Spleen (tissue), 7 donors: ENCODE results near the gene LEUTX.

Experiments
- CTCF ChIP-seq, 11 experiments: fragments of 200-600 bp in 7 of 11; fragments of 450-650 bp in 4 of 11; sonication (generic) in 4 of 11; IDR thresholded peaks in 8 of 11; conservative IDR thresholded peaks in 3 of 11; 1 replicate in 7 of 11; 2 replicates in 4 of 11; pipeline versions ENCODE4 v1.4.0 to v1.8.0; 2016 to 2021; ENCODE audit warnings: antibody characterized with exemption in 11 of 11, inconsistent platforms in 4 of 11, mild to moderate bottlenecking in 1 of 11
- POLR2A ChIP-seq, 3 donors: fragments of 450-650 bp; IDR thresholded peaks; one replicate each; pipeline ENCODE4 v1.5.1; 2017; ENCODE audit warnings: antibody characterized with exemption in 3 of 3, mild to moderate bottlenecking in 1 of 3
- POLR2AphosphoS5 ChIP-seq, 3 donors: sonication (generic); formaldehyde crosslinking; IDR thresholded peaks; one replicate each; pipeline ENCODE4 v1.5.1; 2017; ENCODE audit warnings: antibody characterized with exemption in 3 of 3
- donor health status: DM: no; HTN: no; CAD: no; lungs with moderate emphysema.
- donor health status: DM: no; HTN: no; CAD: no.
- donor health status: DM: no; HTN: no; CAD: no.

GRCh38 chr19:39805104-39805503, 26.4 kb downstream of the LEUTX start:
- no peak for TF ChIP-seq POLR2A (IDR thresholded peaks at IDR 0.05)
- TF ChIP-seq CTCF (IDR thresholded peaks at IDR 0.05 in 8 of 11, conservative IDR thresholded peaks at IDR 0.05 in 3 of 11) = no peak
- TF ChIP-seq POLR2AphosphoS5 (IDR thresholded peaks at IDR 0.05) = no peak
